SIG-M5 treated with dmso at 0.1 percent for 504 hours (cell line): ENCODE measurements around the gene COL27A1.

Source experiments
- DNase-seq: peaks from one replicate; lab custom pipeline; 2025; ENCODE audit not compliant: unreplicated experiment; lab: John Stamatoyannopoulos, UW

COL27A1 gene

DNA sequence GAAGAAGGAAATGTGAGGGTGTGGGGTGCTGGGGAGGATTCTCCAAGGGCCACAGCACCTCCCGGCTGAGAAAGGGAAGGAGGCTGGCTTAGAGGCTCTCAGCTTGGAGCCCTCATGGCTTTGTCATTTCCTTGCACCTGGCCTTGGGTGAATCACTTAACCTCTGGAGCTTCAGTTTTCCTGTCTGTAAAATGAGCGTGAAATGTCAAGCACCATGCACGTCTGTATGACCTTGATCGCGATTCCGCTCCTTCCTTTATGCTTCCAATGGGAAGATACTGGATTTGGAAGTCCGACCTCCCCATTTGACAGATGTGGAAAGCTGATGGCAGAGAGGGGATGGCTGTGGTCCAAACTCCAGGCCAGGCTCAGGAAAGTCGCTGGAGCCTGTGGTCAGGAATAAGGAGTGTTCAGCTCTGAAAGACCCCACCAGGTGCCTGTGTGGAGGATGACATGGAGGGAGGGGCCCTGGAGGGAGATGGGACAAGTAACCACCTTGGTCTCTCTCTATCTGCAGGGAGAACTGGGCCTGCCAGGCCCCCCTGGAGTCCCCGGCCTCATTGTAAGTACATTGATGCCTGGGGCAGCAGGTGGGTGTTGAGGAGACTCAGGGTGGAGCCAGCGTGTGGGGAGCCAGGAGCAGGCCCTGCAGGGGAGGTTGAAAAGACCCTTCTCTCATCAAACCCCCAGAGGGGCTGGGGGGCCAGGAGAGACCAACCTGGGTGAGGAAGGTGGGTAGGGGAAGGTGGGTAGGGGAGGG is 66.5 kb downstream of the COL27A1 start:
- DNase-seq: no peak

DNA sequence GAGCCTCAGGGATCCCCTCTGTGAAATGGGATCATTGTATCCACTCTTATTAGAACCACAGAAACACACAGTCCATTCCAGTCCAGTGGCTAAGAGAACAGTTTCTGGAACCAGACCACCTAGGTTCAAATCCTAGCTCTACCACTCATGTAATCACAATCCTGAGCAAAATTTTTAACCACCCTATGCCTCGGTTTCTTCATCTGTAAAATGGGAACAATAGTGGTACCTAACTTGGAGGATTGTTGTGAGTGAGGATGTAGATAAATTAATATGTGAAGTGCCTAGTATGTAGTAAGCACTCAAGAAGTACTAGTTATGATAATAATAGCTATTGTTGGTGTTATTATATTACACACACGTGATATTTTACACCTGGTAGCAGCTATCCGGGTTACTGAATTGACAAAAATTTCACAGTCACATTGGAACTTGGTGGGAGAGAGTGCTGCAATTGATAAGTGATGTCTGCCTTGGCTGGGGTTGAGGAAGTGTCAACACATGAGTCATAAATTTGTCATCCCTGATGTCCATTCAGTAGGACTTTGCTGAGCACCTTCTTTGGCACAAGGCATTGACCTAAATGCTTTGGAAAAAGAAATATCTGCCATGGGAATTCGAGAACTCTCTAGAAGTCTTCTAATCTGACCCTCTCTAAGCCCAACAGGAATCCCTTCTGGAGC is 68.4 kb downstream of the COL27A1 start:
- peak; percentile 11 for DNase-seq

DNA sequence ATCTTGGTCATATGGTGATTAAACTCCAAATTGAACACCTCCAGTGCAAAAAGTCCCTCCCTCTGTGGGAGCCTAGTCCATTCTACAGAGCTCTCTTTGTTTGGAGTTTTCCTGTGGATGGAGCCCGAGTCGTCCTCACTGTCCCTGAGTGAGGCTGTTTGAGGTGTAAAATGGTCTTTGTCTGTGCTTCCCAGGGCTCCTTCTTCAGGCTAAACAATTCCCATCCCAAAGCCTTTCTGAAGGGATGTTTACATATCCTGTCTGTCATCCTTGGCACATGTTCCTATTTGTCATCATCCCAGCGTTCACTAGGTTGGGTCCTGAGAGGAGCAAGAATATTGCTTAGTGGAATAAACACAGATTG is 68.9 kb downstream of the COL27A1 start:
- DNase-seq: no peak

DNA sequence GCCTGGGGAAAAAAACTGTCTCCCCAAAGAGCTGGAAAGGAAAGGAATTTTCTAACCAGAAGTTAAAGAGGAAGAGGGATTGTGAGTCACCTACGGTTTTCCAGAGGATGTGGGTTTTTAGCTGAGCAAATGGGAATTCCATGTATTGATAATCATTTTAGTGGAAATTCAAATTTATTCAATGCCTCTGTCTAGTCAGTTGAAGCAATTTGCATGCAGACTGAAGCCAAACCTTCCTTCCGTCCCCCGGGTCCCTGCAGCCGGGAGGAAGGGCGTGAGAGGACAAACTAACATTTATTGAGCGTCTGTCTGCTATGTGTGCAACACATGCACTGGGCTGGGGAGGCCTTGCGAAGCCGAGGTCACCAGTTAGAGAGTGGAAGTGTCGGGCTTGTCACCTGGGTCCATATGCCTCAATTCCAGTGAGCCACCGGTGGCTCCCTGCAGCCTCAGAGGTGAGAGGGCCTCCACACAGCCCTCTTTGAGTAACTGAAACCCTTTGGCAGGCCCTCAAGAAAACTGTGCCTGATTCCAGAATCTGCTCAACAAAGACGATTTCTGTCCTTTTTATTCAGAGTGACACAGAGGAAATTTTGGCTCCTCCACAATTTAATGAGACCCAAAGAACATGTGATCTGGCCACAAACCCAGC is 70.3 kb downstream of the COL27A1 start:
- DNase-seq: no peak

DNA sequence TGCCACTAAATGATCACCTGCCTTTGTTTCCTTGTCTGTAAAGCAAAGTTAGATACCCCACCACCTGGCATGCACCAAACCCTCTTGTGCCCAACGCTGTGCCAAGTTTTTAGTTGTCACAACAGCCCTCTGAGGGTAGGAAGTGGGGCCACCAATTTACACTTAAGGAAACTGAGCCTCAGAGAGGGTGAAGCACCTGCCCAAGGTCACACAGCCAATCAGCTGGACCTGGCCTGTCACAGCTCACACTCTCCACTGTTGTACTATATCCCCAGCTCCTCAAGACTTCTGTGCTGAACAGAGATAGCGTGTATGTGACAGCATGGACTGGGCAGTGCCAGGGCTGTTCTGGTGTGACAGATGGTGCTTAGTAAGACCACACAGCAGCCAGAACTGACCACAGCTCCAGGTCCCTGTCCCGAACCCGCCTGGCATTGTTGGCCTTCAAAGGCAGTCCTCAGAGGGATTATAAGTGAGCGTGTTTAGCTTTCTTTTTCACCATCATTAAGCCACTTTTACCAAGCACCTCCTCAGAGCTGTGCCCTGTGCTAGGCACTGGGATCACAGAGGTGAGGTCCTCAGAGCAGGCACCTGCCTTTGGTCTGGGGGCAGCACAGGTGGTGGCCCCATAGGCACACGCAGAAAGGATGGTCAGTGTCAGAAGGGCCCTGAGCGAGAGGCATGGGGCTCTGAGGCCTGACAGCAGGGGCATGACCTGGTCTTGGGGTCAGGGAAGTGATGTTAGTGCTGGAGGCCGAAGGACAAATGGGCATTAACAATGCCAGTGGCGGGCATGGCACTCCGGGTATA is 71.1 kb downstream of the COL27A1 start:
- DNase-seq: no peak

DNA sequence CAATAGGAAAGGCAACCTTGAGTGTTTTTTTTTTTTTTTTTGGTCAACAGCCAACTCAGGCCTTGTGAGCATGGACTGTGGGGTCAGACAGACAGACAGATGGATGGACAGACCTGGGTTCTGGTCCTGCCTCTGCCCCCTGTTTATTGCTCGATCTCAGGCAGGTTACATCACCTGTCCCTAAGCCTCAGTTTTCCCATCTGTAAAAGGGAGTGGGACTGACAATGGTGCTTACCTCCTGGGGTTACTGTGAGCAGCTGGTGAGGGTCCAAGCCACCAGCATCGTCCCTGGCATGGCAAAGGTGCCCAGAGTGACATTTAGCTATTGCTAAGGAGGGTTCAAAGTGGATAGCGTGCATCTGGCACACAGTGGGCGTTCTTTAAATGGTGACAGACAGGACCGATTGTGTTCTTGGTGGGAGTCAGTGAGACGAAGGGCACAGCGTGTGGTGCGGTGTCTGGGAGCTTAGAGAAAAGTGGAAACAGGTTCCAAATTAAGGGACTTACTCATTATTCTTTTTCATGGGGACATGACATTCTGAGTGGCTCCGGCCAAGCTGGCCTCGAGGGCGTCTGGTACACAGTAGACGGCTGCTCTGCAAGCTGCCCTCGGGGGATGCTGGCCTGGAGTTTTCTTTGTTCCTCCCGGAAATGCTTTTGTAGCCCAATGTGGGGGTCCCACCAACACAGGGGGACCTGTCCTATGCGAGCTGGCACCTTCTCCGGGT is 72.1 kb downstream of the COL27A1 start:
- no peak for DNase-seq

DNA sequence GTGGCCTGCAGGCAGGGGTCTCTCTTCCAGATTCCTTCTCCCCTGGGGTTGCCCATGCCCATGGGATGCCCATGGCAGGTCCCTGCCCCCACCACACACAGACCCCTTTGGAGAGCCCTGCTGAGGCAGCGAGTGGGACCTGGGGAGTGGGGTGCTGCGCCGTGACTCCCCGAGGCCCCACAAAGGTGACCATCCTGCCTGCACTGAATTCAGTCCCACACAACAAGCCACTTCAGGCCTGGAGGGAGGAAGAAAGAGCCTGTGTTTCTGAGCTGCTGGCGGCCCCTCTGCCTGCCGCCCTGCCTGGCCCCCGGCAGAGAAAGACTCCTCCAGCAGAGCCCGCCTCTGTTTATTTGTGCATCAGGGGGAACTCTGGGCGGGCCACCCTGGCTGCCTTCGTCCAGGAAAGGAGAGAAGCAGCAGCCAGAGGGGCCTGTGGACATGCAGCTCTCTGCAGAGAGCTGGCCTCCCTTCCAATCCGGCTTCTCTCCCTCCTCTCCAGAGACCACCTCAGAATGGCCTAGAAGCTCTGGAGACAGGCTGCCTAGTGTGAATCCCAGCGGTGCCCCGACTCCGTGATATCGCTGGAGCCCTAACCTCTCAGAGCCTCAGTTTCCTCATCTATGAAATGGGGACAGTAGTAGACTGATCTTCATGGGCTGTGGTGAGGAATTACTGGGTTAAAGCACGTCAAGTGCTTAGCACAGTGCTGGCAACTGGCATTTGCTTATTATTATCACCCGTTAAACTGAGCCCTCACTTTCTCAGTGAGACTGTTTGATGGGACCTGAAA is 72.9 kb downstream of the COL27A1 start:
- DNase-seq: no peak

DNA sequence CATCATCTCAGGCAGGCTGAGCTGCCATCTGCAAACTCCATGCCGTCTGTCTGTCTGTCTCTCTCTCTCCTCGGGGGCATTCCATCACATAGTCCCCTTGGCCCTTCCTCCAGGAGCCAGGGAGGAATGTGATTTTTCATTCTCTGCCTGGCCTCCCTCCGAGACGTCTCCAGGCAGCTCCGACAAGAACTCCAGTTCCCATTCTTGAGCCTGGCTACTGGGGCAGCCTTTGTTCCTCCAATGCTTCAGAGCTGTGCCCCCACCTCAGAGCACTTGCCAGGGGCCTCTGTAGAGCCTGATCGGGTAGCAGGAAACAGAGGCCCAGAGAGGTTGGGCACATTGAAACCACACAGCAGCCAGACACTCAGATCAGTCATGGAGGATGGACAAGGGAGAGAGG is 74.0 kb downstream of the COL27A1 start:
- DNase-seq: no peak

DNA sequence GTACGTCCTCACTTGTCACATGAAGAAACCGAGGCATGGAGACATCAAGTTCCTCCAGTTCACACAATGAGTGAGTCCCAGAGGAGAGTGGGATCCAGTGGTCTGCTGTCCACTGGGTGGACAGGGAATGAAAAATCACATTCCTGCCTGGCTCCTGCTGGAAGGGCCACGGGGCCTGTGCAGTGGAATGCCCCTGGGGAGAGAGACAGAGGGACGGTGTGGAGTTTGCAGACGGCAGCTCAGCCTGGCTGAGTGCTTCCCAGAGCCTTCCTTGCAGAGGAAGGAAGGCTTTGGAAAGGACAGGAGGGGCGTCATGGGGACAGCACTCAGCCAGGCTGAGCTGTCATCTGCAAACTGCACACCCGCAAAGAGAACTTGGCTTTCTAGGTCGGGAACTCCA is 74.7 kb downstream of the COL27A1 start:
- no peak for DNase-seq

DNA sequence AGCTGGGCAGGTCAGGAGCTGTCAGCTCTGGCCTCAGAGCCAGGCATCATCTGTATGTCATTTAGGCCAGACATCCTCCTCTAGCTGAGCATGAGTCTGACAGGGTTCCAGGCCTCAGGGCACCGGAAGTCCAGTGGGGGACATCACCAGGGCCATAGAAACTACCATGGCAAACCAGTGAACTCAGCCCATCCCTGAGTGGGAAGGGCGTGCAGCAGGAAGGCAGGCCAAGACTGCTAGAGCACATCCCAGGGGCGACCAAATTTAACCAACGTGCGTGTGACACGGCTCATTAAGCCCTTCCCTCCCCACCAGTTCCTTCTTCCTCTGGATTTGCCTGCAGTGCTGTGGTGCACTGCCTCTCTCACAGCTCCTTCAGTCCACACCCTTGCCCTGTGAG is 75.9 kb downstream of the COL27A1 start:
- DNase-seq: no peak

DNA sequence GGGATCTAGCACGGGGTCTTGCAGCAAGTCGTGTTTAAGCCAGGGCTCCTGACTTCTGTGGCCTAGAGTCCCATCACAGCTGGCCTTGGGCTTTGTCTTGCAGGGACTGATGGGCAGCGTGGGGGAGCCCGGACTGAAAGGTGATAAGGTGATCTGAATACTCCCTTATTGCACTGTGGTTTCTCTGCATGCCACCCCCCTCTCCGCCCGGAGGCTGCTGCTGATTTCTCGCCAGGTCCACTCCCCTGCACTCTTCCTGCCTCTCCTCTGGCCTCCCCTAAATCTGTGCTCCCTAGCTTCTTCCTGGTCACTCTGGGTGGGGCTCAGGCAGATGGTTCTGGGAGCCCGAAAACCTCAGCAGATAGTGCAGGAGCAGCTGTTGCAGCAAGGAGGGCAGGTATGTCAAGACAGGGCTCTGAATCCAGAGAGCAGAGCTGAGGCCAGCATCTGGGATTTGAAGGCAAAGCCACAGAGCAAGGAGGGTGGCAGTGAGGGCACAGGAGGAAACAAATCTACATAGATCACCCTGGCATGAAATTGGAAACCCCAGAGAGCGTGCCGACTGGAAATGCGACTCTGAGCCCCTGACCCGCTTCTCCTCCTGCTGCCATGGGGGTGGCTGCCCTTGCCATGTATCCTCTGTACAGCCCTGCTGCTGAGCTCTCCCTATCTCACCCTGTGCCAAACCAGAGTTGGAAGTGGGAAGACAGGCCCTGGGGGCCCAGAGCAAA is 76.5 kb downstream of the COL27A1 start:
- no peak for DNase-seq

DNA sequence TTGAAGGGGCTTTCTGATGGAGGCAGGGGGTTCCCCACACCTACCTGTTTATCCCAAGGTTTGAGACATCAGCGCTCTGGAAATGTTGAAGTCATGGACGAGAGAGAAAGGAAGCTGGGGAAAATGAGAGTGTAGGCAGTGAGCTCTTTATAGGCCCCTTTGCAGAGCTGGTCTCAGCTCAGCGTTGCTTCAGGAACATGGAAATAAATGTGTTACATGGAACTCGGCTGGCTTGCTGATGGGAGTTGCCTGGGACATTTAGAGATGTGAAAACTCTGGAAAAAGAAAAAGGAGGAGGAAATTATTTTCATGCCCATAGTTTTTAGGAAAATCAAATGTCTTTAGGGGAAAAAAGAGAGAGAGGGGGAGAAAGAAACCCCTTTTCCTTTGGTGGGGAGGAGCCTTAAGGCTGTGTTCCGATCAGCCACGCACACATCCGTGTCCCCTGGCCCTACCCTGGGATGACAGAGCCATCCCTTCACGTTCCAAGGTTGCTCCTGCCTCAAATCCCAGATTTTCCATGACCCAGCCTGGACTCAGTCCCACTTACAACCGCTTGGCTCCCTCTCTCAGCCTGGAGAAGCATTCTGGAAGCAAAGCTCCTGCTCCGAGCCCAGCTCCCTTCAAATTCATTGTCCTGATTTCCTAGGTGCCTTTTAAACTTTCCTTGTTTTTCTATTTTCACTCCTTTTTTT is 78.3 kb downstream of the COL27A1 start:
- DNase-seq: no peak

DNA sequence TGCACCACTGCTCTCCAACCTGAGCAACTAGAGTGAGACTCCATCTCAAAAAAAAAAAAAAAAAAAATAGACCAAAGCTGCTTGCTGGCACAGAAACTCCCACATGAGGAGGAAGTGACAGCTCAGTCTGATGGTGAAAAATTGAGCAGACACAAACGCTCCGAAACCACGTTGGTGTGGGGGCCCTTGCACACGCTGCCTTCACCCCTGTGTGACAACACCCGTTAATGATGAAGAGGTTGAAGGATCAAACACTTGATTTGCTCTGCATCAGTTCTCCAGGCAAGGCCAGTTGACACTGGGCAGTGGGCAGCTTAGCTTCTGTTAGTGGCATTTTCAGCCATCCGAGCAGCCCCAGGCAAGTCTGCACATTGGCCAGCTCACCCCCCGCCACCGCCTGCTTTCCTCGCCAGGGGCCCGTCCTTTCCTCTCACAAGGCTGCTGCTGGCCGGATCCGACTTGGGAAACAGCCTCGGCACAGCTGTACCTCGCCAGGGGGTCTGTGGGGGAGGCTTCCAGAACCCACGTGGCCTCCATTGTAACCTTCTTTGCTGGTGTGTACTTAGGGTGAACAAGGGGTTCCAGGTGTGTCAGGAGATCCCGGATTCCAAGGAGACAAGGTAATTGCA is 79.8 kb downstream of the COL27A1 start:
- DNase-seq: peak; percentile 14

DNA sequence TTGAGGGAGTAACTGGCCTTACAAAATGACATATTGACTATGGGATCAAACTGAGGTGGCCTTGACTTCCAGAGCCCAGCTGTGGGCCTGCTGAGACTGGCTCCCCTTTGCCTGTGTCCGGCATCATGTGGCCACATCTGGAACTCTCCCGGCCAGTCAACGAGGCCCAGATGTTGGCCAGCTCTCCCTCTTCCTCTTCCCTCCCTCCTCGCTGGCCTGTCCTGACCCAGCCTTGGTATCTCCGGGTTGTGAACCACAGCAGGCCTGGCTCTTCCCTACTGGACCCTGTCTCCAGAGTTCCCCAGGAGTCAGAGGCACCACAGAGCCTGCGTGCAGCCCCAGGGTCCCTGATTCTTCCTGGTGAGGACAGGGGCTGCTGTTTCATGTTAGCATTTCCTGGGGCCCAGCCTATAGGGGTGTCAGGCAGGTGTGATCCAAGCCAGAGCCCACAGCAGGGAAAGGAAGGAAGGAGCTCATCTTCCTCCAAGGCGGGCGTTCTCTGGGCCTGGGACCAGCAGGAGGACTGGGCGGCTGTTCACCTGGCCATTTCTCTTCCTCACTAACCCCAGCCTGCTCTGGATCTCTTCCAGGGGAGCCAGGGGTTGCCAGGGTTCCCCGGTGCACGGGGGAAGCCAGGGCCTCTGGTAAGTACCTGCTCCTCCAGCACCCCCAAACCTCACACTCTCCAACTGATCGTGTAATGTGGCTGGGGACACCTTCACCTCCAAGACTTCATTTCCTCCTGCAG is 81.2 kb downstream of the COL27A1 start:
- no peak for DNase-seq

DNA sequence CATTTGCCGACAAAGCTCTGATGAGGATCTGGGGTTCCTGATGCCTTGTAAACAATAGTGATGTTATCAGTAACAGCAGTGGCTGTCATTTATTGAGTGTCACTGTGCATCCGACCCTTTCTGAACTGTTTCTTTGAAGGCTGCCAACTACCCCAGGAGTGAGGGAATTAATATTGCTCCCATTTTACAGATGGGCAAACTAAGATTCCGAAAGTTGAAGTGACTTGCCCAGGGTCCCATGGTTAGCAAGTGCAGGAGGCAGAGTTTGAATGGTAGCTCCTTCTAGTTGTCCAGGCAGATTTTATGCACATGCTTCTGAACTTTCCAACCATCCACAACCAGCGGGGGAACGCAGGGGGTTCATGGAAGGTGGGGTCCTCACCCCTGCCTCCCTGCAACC is 81.9 kb downstream of the COL27A1 start:
- no peak for DNase-seq

DNA sequence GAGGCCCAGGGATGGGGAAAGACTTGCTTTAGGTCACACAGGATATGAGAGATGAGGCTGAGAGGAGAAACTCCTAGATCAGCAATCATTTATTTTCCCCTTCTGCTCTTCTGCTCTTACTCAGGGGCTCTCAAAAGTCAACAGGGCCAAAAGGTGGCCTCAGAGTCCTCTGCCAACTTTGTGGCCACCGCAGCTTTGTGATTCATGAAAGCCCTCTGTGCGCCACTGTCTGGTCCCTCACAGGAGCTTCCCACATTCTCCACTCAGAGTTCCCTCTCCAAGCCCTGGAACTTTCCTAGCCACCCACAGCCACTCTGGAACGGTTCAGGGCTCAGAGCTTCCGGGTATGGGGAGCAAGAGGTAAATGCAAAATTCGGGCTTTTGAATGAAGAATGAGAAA is 82.4 kb downstream of the COL27A1 start:
- no peak for DNase-seq

DNA sequence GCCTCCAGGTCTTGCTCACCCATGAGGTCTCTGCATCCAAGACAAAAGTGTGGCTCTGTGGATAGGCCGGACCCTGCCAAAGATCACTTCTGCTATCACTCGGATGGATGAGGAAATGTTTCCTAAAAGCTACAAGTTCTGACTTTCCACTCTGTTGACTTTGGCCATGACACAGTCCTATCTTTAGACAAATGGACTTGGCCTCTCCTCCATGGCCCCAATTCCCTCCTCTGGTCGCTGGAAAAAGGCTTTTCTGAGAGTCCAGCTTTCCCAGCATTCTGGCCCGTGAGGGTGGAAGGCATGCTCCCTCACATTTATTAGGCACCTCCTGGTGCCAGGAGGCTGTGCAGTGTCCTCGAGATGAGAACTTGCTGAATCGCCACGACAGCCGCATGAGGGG is 83.1 kb downstream of the COL27A1 start:
- no peak for DNase-seq
